ENCODE data around the gene CHST10.
"Not testable (repeated sequence)": the region's sequence is repeated elsewhere in the genome, so short reads cannot be mapped to it uniquely, and the experiment has no call there.

CHST10 gene

GRCh38 chr2:100365434-100365833, 52.0 kb downstream of the CHST10 start:
- H3K27me3 ChIP-seq (ENCODE audit: control insufficient read depth, insufficient read depth, low read length), result no peaks in the 10 kb centered on the region

GRCh38 chr2:100362269-100362668, 55.2 kb downstream of the CHST10 start:
- H3K4me1 ChIP-seq (ENCODE audit: control insufficient read depth, insufficient read depth, low read length); H3K36me3 ChIP-seq (ENCODE audit: control insufficient read depth, insufficient read depth, low read length); H3K27ac ChIP-seq (ENCODE audit: low read depth, low read length); H3K27me3 ChIP-seq (ENCODE audit: control insufficient read depth, insufficient read depth, low read length); H3K9ac ChIP-seq (ENCODE audit: low read length); H3K4me3 ChIP-seq (ENCODE audit: low read depth, low read length): not testable (repeated sequence)
- H3K9me3 ChIP-seq (ENCODE audit: control insufficient read depth, insufficient read depth, low read depth, low read length), result peaks cover 37% of the 10 kb centered on the region

More at GRCh38 chr2:100365434-100365833, 52.0 kb downstream of the CHST10 start:
- Histone ChIP-seq H3K4me3 (ENCODE audit: low read depth, low read length) (no peak overlapping the region), H3K36me3 (ENCODE audit: control insufficient read depth, insufficient read depth, low read length) (no peaks in the 10 kb centered on the region), H3K27ac (ENCODE audit: low read depth, low read length) (no peak overlapping the region), H3K4me1 (ENCODE audit: control insufficient read depth, insufficient read depth, low read length) (peaks cover 3% of the 10 kb centered on the region; the same call in 1 of the 2 replicates), H3K9ac (ENCODE audit: low read length) (no peak overlapping the region), H3K9me3 (ENCODE audit: control insufficient read depth, insufficient read depth, low read depth, low read length) (peaks cover 28% of the 10 kb centered on the region)

- H3K9me3 ChIP-seq (ENCODE audit: control insufficient read depth, insufficient read depth, low read depth, low read length), result peaks cover 32% of the 10 kb centered on the region; the same call in 1 of the 2 replicates
- H3K9ac ChIP-seq (ENCODE audit: low read length), result no peak overlapping the region
- no peaks in the 10 kb centered on the region for H3K36me3 ChIP-seq (ENCODE audit: control insufficient read depth, insufficient read depth, low read length)
- no peak overlapping the region for H3K27ac ChIP-seq (ENCODE audit: low read depth, low read length)
- no peaks in the 10 kb centered on the region for H3K4me1 ChIP-seq (ENCODE audit: control insufficient read depth, insufficient read depth, low read length)
- H3K27me3 ChIP-seq (ENCODE audit: control insufficient read depth, insufficient read depth, low read length), result no peaks in the 10 kb centered on the region
- H3K4me3 ChIP-seq (ENCODE audit: low read depth, low read length), result no peak overlapping the region
Measured at GRCh38 chr2:100359576-100359975, 57.9 kb downstream of the CHST10 start.

DNA sequence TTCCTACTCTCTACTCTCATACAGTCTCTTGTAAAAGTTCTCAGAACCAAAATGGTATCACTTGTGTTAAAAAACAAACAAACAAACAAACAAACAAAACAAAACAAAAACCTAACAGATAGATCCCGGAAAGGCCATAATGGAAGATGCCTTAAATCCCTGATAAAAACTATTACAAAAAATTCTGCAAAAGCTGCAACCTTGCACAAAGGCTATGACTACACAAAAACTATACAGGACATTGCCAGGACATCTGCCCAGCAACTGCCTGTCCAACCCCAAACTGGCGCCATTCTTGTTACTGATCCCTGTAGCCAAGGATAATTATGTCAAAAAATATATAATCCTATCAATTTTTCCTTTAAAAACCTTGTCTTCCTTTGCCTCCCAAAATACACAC, 58.9 kb downstream of the CHST10 start:
- Histone ChIP-seq H3K36me3 (ENCODE audit: control insufficient read depth, insufficient read depth, low read length) (no peaks in the 10 kb centered on the region), H3K9me3 (ENCODE audit: control insufficient read depth, insufficient read depth, low read depth, low read length) (peaks cover 29% of the 10 kb centered on the region; the same call in 1 of the 2 replicates), H3K4me1 (ENCODE audit: control insufficient read depth, insufficient read depth, low read length) (no peaks in the 10 kb centered on the region), H3K27me3 (ENCODE audit: control insufficient read depth, insufficient read depth, low read length) (no peaks in the 10 kb centered on the region), H3K9ac (ENCODE audit: low read length) (no peak overlapping the region), H3K27ac (ENCODE audit: low read depth, low read length) (no peak overlapping the region), H3K4me3 (ENCODE audit: low read depth, low read length) (no peak overlapping the region)

DNA sequence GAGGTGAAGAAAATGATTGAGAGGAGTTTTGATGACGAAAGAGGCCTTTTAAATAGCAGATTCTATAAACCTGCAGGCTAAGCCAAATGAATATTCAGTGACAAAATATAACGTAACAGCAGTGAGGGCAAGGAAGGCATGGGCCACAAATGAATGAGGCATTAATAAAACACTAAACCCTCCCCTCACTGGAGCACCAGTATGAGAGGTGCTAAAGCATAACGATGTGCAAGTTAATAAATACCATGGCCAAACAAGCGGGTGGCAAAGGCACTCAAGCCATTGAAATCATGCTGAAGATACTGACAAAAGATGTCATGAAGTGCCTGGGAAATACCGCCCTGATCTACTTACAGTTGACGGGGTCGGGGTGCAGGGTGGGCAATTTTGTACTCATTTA, 64.9 kb downstream of the CHST10 start:
- Histone ChIP-seq H3K36me3 (ENCODE audit: control insufficient read depth, insufficient read depth, low read length) (no peaks in the 10 kb centered on the region), H3K9me3 (ENCODE audit: control insufficient read depth, insufficient read depth, low read depth, low read length) (no peaks in the 10 kb centered on the region), H3K4me3 (ENCODE audit: low read depth, low read length) (no peak overlapping the region), H3K9ac (ENCODE audit: low read length) (no peak overlapping the region), H3K4me1 (ENCODE audit: control insufficient read depth, insufficient read depth, low read length) (no peaks in the 10 kb centered on the region), H3K27ac (ENCODE audit: low read depth, low read length) (no peak overlapping the region), H3K27me3 (ENCODE audit: control insufficient read depth, insufficient read depth, low read length) (no peaks in the 10 kb centered on the region)

- no peak overlapping the region for H3K27ac ChIP-seq (ENCODE audit: low read depth, low read length)
- H3K9ac ChIP-seq (ENCODE audit: low read length), result no peak overlapping the region
- H3K4me1 ChIP-seq (ENCODE audit: control insufficient read depth, insufficient read depth, low read length), result no peaks in the 10 kb centered on the region
- H3K36me3 ChIP-seq (ENCODE audit: control insufficient read depth, insufficient read depth, low read length), result no peaks in the 10 kb centered on the region
- no peaks in the 10 kb centered on the region for H3K27me3 ChIP-seq (ENCODE audit: control insufficient read depth, insufficient read depth, low read length)
- H3K4me3 ChIP-seq (ENCODE audit: low read depth, low read length), result no peak overlapping the region
- H3K9me3 ChIP-seq (ENCODE audit: control insufficient read depth, insufficient read depth, low read depth, low read length), result no peaks in the 10 kb centered on the region
Measured at GRCh38 chr2:100350661-100351185, 66.7 kb downstream of the CHST10 start.

GRCh38 chr2:100345144-100345543, 72.3 kb downstream of the CHST10 start:
- H3K36me3 ChIP-seq (ENCODE audit: control insufficient read depth, insufficient read depth, low read length); H3K9ac ChIP-seq (ENCODE audit: low read length); H3K4me1 ChIP-seq (ENCODE audit: control insufficient read depth, insufficient read depth, low read length); H3K27me3 ChIP-seq (ENCODE audit: control insufficient read depth, insufficient read depth, low read length); H3K27ac ChIP-seq (ENCODE audit: low read depth, low read length); H3K4me3 ChIP-seq (ENCODE audit: low read depth, low read length): not testable (repeated sequence)
- H3K9me3 ChIP-seq (ENCODE audit: control insufficient read depth, insufficient read depth, low read depth, low read length), result peaks cover 11% of the 10 kb centered on the region

DNA sequence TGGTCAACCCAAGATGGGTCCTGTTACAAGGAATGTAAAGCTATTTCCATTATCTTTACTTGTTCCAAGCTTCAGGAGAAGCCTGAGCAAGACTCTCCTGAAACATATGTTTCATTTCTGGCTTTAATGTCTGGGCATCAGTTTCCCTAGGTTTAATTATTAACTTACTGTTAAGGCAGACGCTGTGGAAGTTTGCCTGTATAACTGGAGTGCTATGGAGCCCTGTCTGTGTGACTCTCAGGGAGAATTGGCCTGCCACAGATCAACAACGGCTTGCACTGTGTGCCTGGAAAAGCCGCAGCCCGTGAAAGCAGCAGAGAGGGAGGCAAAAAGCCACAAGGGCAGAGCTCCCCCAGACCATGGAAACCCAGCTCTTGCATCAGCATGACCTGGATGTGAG, 73.0 kb downstream of the CHST10 start:
- Histone ChIP-seq H3K27ac (ENCODE audit: low read depth, low read length) (no peak overlapping the region), H3K4me1 (ENCODE audit: control insufficient read depth, insufficient read depth, low read length) (no peaks in the 10 kb centered on the region), H3K4me3 (ENCODE audit: low read depth, low read length) (no peak overlapping the region), H3K27me3 (ENCODE audit: control insufficient read depth, insufficient read depth, low read length) (no peaks in the 10 kb centered on the region), H3K9ac (ENCODE audit: low read length) (no peak overlapping the region), H3K36me3 (ENCODE audit: control insufficient read depth, insufficient read depth, low read length) (no peaks in the 10 kb centered on the region), H3K9me3 (ENCODE audit: control insufficient read depth, insufficient read depth, low read depth, low read length) (peaks cover 11% of the 10 kb centered on the region)

DNA sequence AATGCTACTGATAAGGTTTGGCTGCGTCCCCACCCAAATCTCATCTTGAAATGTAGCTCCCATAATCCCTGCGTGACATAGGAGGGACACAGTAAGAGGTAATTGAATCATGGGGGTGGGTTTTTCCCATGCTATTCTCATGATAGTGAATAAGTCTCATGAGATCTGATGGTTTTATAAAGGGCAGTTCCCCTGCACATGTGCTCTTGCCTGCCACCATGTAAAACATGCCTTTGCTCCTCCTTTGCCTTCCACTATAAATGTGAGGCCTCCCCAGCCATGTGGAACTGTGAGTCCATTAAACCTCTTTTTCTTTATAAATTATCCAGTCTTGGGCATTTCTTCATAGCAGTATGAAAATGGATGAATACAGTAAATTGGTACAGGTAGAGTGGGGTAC, 75.0 kb downstream of the CHST10 start:
- not testable (repeated sequence) for H3K27ac ChIP-seq (ENCODE audit: low read depth, low read length); H3K4me3 ChIP-seq (ENCODE audit: low read depth, low read length); H3K27me3 ChIP-seq (ENCODE audit: control insufficient read depth, insufficient read depth, low read length); H3K9ac ChIP-seq (ENCODE audit: low read length); H3K36me3 ChIP-seq (ENCODE audit: control insufficient read depth, insufficient read depth, low read length); H3K4me1 ChIP-seq (ENCODE audit: control insufficient read depth, insufficient read depth, low read length)
- peaks cover 11% of the 10 kb centered on the region for H3K9me3 ChIP-seq (ENCODE audit: control insufficient read depth, insufficient read depth, low read depth, low read length)
